ENCODE measurements around the gene CIAO1.

The CIAO1 gene

GRCh38 chr2:96274355-96275056, 8.5 kb downstream of the CIAO1 start:
- in situ Hi-C loops (cut with MboI; ENCODE audit: low sequenced_read_pairs): loop anchor here (25.0 kb wide), 1 partner anchor 262 kb away; no protein-coding TSS in a partner anchor

GRCh38 chr2:96276787-96277499, 10.9 kb downstream of the CIAO1 start:
- in situ Hi-C loops (cut with MboI; ENCODE audit: low sequenced_read_pairs): loop anchor here (25.0 kb wide), 1 partner anchor 265 kb away; no protein-coding TSS in a partner anchor

- in situ Hi-C loops (cut with MboI; ENCODE audit: low sequenced_read_pairs): loop anchor here (25.0 kb wide), 1 partner anchor 275 kb away; no protein-coding TSS in a partner anchor
Measured at GRCh38 chr2:96287273-96287856, 21.3 kb downstream of the CIAO1 start.

- in situ Hi-C loops (cut with MboI; ENCODE audit: low sequenced_read_pairs): loop anchor here (25.0 kb wide), 1 partner anchor 279 kb away; no protein-coding TSS in a partner anchor
Measured at GRCh38 chr2:96291751-96292150, 25.7 kb downstream of the CIAO1 start.

- in situ Hi-C loops (cut with MboI; ENCODE audit: low sequenced_read_pairs): loop anchor here (25.0 kb wide), 1 partner anchor 282 kb away; no protein-coding TSS in a partner anchor
Measured at GRCh38 chr2:96294271-96294670, 28.2 kb downstream of the CIAO1 start.

GRCh38 chr2:96296925-96297324, 30.9 kb downstream of the CIAO1 start:
- in situ Hi-C loops (cut with MboI; ENCODE audit: low sequenced_read_pairs): loop anchor here (25.0 kb wide), 1 partner anchor 285 kb away; no protein-coding TSS in a partner anchor

GRCh38 chr2:96301865-96302264, 35.8 kb downstream of the CIAO1 start:
- in situ Hi-C loops (cut with MboI; ENCODE audit: low sequenced_read_pairs): no loop called here

- in situ Hi-C loops (cut with MboI; ENCODE audit: low sequenced_read_pairs): no loop called here
Measured at GRCh38 chr2:96304606-96305005, 38.6 kb downstream of the CIAO1 start.

- in situ Hi-C loops (cut with MboI; ENCODE audit: low sequenced_read_pairs): no loop called here
Measured at GRCh38 chr2:96305091-96305978, 39.3 kb downstream of the CIAO1 start, which contains the start of gene SNRNP200. Gene SNRNP200 (minus strand): TSS chr2:96305546. CDS start chr2:96305437, 109 bp downstream.

GRCh38 chr2:96305979-96306308, 39.9 kb downstream of the CIAO1 start:
- in situ Hi-C loops (cut with MboI; ENCODE audit: low sequenced_read_pairs): no loop called here

GRCh38 chr2:96306370-96306769, 40.3 kb downstream of the CIAO1 start:
- in situ Hi-C loops (cut with MboI; ENCODE audit: low sequenced_read_pairs): no loop called here

- in situ Hi-C loops (cut with MboI; ENCODE audit: low sequenced_read_pairs): no loop called here
Measured at GRCh38 chr2:96308248-96308647, 42.2 kb downstream of the CIAO1 start.

GRCh38 chr2:96315005-96315399, 49.0 kb downstream of the CIAO1 start:
- in situ Hi-C loops (cut with MboI; ENCODE audit: low sequenced_read_pairs): no loop called here

- in situ Hi-C loops (cut with MboI; ENCODE audit: low sequenced_read_pairs): no loop called here
Measured at GRCh38 chr2:96315400-96316071, 49.5 kb downstream of the CIAO1 start.

GRCh38 chr2:96316999-96317398, 51.0 kb downstream of the CIAO1 start:
- in situ Hi-C loops (cut with MboI; ENCODE audit: low sequenced_read_pairs): no loop called here

GRCh38 chr2:96317584-96317997, 51.6 kb downstream of the CIAO1 start:
- in situ Hi-C loops (cut with MboI; ENCODE audit: low sequenced_read_pairs): no loop called here

GRCh38 chr2:96318723-96319122, 52.7 kb downstream of the CIAO1 start:
- in situ Hi-C loops (cut with MboI; ENCODE audit: low sequenced_read_pairs): no loop called here

GRCh38 chr2:96319396-96319795, 53.4 kb downstream of the CIAO1 start:
- in situ Hi-C loops (cut with MboI; ENCODE audit: low sequenced_read_pairs): no loop called here

GRCh38 chr2:96320326-96320725, 54.3 kb downstream of the CIAO1 start:
- in situ Hi-C loops (cut with MboI; ENCODE audit: low sequenced_read_pairs): no loop called here
